ENCODE data around the gene MXI1. TPM values are rescaled to one million over a fixed set of nuclear protein-coding genes. Genes with fewer than 3 reads are reported as not detected.

Gene MXI1
- total and polyA plus RNA-seq, 2 of the 4 experiments (the other 2 are of a cell fraction): 7.2 to 11.8 TPM

- no peak overlapping the region for H3K4me3 ChIP-seq (ENCODE audit: insufficient read depth, low read depth, low read length)
- ChIA-PET POLR2A (ENCODE audit: unreplicated experiment) (no interaction called here), CTCF (interaction anchor here (0.5 kb wide), 1 partner anchor 39 kb away, joined by 4 read pairs; no protein-coding TSS in a partner anchor)
- no peaks in the 10 kb centered on the region for H3K9me3 ChIP-seq (ENCODE audit: control insufficient read depth, insufficient read depth, low read length)
- H2AFZ ChIP-seq (replicated peaks; ENCODE audit: low read length, poor library complexity): no peak overlapping the region
- no peak overlapping the region for H3K18ac ChIP-seq (ENCODE audit: low read depth, low read length)
- ATAC-seq (ENCODE audit: low read depth) (no peak), DNase-seq (no peak)
- H4K5ac ChIP-seq (ENCODE audit: low read depth, low read length): no peak overlapping the region
- H3K4ac ChIP-seq (ENCODE audit: low read depth, low read length): no peak overlapping the region
- no peaks in the 10 kb centered on the region for H3K4me1 ChIP-seq (ENCODE audit: control insufficient read depth, insufficient read depth, low read length)
- H3K79me1 ChIP-seq (ENCODE audit: low read depth in 1 of 2, low read length in 2 of 2): peaks cover 0 to 4% of the 10 kb centered on the region in 2 experiments; a peak in 1 of 4 replicates
- no peak overlapping the region for H3K9ac ChIP-seq (ENCODE audit: low read depth, low read length)
- no peak overlapping the region for H3K23ac ChIP-seq (ENCODE audit: low read depth, low read length)
- H4K8ac ChIP-seq (ENCODE audit: low read depth in 2 of 2, low read length in 2 of 2): no peak overlapping the region
- no peak overlapping the region for H2BK120ac ChIP-seq (ENCODE audit: low read depth, low read length)
- H3K9me1 ChIP-seq (ENCODE audit: insufficient read depth, low read length): no peaks in the 10 kb centered on the region
- no peak overlapping the region for H3K14ac ChIP-seq (replicated peaks; ENCODE audit: low read depth, low read length)
- H4K91ac ChIP-seq (ENCODE audit: insufficient read depth, low read depth, low read length): no peak overlapping the region
- peaks cover 5% of the 10 kb centered on the region; the same call in 1 of the 2 replicates for H3K36me3 ChIP-seq (ENCODE audit: control insufficient read depth, insufficient read depth, low read length)
- no peak overlapping the region for H3K4me2 ChIP-seq (ENCODE audit: low read depth, low read length)
- H3K56ac ChIP-seq (ENCODE audit: extremely low read depth, insufficient read depth, low read length): no peak overlapping the region
- H2BK5ac ChIP-seq (ENCODE audit: low read depth, low read length, poor library complexity, severe bottlenecking): no peak overlapping the region
- no peak overlapping the region for H2BK20ac ChIP-seq (ENCODE audit: low read depth, low read length)
- no peaks in the 10 kb centered on the region for H3K27me3 ChIP-seq (ENCODE audit: control insufficient read depth, insufficient read depth, low read length)
- no peaks in the 10 kb centered on the region; the same call in 1 of the 2 replicates for H4K20me1 ChIP-seq (ENCODE audit: insufficient read depth, low read length)
- no peak overlapping the region for H2AK9ac ChIP-seq (replicated peaks; ENCODE audit: low read depth, low read length, poor library complexity)
- TF ChIP-seq RCOR1 (IDR thresholded peaks at IDR 0.05; ENCODE audit: insufficient replicate concordance, low read length) (no peak), FOS (IDR thresholded peaks at IDR 0.05; ENCODE audit: low read depth, low read length) (no peak), MAFK (IDR thresholded peaks at IDR 0.05; ENCODE audit: low read depth, low read length) (no peak), USF2 (IDR thresholded peaks at IDR 0.05; ENCODE audit: low read depth, low read length) (no peak), SMC3 (IDR thresholded peaks at IDR 0.05; ENCODE audit: low read depth, low read length) (no peak)
- intact Hi-C loops (cut with micrococcal nuclease) (no loop called here), in situ Hi-C loops (cut with MboI; ENCODE audit: low sequenced_read_pairs) (no loop called here), dilution Hi-C loops (cut with HindIII; ENCODE audit: low sequenced_read_pairs, unreplicated experiment) (no loop called here)
- no TSS peak for BruUV-seq (replicated peaks)
- H3K27ac ChIP-seq (ENCODE audit: insufficient read depth, low read length): no peak overlapping the region
- WGBS, 2 experiments (ENCODE audit: extremely low coverage in 2 of 2, insufficient read length in 1 of 2): no CpG with 5 or more reads among the region's 2 CpGs
- H2BK15ac ChIP-seq (ENCODE audit: low read depth, low read length): no peak overlapping the region
- H2AK5ac ChIP-seq (ENCODE audit: low read depth, low read length): no peak overlapping the region
Measured at GRCh38 chr10:110237894-110238480, 30.6 kb downstream of the MXI1 start.
